IPS-20b (cell line): ENCODE measurements around the gene CCDC112.

ENCODE experiments used
- H3K27ac ChIP-seq: one replicate; pipeline ENCODE4 v1.5.1; 2013; ENCODE audit warnings: low read length
- H3K27me3 ChIP-seq: 2 replicates; pipeline ENCODE4 v1.6.1; 2013; ENCODE audit warnings: mild to moderate bottlenecking, low read length, inconsistent platforms; ENCODE audit not compliant: insufficient read depth
- H3K36me3 ChIP-seq: 2 replicates; pipeline ENCODE4 v1.6.1; 2013; ENCODE audit warnings: low read depth, mild to moderate bottlenecking, inconsistent platforms, low read length, moderate library complexity; ENCODE audit not compliant: insufficient read depth
- H3K4me1 ChIP-seq: 2 replicates; pipeline ENCODE4 v1.6.1; 2013; ENCODE audit warnings: mild to moderate bottlenecking, control low read depth, inconsistent platforms, low read length, moderate library complexity; ENCODE audit not compliant: insufficient read depth
- H3K4me3 ChIP-seq: 2 replicates; pipeline ENCODE4 v1.5.1; 2013; ENCODE audit warnings: mild to moderate bottlenecking, low read length, inconsistent platforms
- H3K9ac ChIP-seq: 2 replicates; pipeline ENCODE4 v1.6.1; 2013; ENCODE audit warnings: low read depth, mild to moderate bottlenecking, inconsistent platforms, low read length, moderate library complexity
- H3K9me3 ChIP-seq: 2 replicates; pipeline ENCODE4 v1.6.1; 2013; ENCODE audit warnings: mild to moderate bottlenecking, low read depth, low read length, inconsistent platforms; ENCODE audit not compliant: insufficient read depth

CCDC112 gene

DNA sequence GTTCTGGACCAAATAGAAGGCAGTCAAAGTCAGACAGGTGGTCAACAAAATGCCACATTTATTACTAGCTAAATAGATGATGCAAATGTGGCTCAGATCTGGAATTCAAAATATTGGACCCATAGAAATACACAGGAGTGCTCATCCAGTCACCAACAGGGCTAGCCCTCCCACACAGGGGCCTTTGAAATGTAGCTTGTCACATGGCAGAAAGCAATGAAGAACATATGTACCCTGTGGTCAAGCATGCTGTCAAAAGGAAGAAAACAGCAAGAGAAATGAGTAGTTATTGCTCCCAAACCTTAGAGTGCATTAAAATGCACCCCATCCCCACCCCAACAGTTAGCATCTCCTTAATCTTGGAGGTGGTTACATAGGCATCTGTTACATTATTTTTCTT, 20.9 kb upstream of the CCDC112 start:
- Histone ChIP-seq H3K27me3 (no peaks in the 10 kb centered on the region), H3K4me3 (no peak overlapping the region), H3K36me3 (no peaks in the 10 kb centered on the region), H3K4me1 (peaks cover 10% of the 10 kb centered on the region; the same call in 1 of the 2 replicates), H3K27ac (no peak overlapping the region), H3K9me3 (no peaks in the 10 kb centered on the region; the same call in 1 of the 2 replicates), H3K9ac (no peak overlapping the region)

DNA sequence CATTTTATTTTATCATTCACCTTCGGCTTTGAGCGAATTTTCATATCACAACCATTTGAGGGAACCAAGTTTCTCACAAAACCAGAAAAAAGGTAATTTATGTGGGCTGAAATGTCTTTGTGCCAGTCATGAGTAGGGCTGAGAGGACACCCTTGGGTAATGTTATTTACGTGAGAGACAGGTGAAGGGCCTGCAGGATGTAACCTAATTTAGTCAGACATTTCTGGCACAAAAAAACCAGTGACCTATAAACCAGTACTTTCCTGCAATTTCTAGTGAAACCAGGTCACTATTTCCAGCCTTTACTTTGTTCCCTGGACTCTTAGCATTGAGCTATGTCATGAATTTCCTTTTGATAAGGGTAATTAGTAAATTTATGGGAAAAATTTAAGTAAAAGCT, 17.2 kb upstream of the CCDC112 start:
- Histone ChIP-seq H3K4me1 (peaks cover 10% of the 10 kb centered on the region; the same call in 1 of the 2 replicates), H3K27me3 (no peaks in the 10 kb centered on the region), H3K27ac (no peak overlapping the region), H3K36me3 (no peaks in the 10 kb centered on the region), H3K4me3 (no peak overlapping the region), H3K9me3 (no peaks in the 10 kb centered on the region), H3K9ac (no peak overlapping the region)

DNA sequence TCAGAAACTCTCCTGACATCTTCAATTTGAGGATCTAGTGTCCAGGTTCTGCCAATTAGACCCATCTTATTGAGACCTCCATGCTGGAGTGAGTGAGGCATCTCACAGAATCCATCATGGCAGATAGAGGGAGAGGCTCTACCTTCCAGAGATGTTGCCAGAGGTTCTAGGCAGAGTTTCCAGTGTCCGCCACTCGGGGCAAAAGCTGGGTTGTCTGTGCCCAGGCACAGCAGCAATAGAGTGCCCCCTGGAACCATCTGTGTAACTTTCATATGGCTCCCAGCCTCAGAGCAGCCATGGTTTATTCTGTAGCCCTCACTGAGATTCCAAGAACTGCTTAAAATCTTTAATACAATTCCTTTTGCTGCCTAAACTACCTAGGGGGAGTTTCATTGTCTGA, 16.6 kb upstream of the CCDC112 start:
- Histone ChIP-seq H3K36me3 (no peaks in the 10 kb centered on the region), H3K4me1 (peaks cover 10% of the 10 kb centered on the region; the same call in 1 of the 2 replicates), H3K9me3 (no peaks in the 10 kb centered on the region), H3K9ac (no peak overlapping the region), H3K27ac (no peak overlapping the region), H3K27me3 (no peaks in the 10 kb centered on the region), H3K4me3 (no peak overlapping the region)

GRCh38 chr5:115309751-115310370, 13.4 kb upstream of the CCDC112 start:
- Histone ChIP-seq H3K36me3 (no peaks in the 10 kb centered on the region), H3K27ac (no peak overlapping the region), H3K9ac (no peak overlapping the region), H3K9me3 (no peaks in the 10 kb centered on the region), H3K4me3 (no peak overlapping the region), H3K4me1 (no peaks in the 10 kb centered on the region), H3K27me3 (no peaks in the 10 kb centered on the region)

GRCh38 chr5:115308815-115309214, 12.4 kb upstream of the CCDC112 start:
- H3K27me3 ChIP-seq = no peaks in the 10 kb centered on the region
- H3K4me3 ChIP-seq = no peak overlapping the region
- H3K9me3 ChIP-seq = no peaks in the 10 kb centered on the region
- no peak overlapping the region for H3K27ac ChIP-seq
- no peaks in the 10 kb centered on the region for H3K4me1 ChIP-seq
- no peaks in the 10 kb centered on the region for H3K36me3 ChIP-seq
- H3K9ac ChIP-seq = no peak overlapping the region

DNA sequence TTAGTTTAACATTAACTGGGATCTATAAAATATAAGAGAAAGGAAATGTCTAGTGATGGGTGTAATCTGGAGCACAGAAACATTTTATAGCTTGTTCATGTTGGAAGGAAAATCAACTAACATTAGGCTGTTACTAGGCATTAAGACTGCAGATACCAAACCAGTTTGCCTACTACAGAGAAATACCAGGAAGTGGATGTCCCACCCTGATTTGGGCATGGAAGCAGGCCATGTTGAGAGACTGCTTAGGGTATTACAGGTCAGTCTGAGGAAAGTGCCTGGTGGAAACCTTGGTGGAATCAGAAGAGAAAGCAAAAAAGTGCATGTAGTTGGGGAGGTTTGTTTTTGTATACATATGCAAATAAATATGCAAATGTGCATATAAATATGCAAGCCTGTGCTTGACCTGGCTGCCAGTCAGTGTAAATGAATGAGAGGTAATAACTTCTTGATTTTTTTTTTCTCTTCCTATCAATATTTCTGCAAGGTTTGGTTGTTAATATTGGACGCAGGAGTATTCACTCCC, 9.6 kb upstream of the CCDC112 start:
- Histone ChIP-seq H3K9ac (no peak overlapping the region), H3K4me1 (no peaks in the 10 kb centered on the region), H3K27ac (no peak overlapping the region), H3K27me3 (no peaks in the 10 kb centered on the region), H3K36me3 (no peaks in the 10 kb centered on the region), H3K4me3 (no peak overlapping the region), H3K9me3 (no peaks in the 10 kb centered on the region)

GRCh38 chr5:115304496-115304895, 8.0 kb upstream of the CCDC112 start:
- Histone ChIP-seq H3K4me3 (no peak overlapping the region), H3K9me3 (no peaks in the 10 kb centered on the region), H3K4me1 (no peaks in the 10 kb centered on the region), H3K27me3 (no peaks in the 10 kb centered on the region), H3K36me3 (no peaks in the 10 kb centered on the region), H3K9ac (no peak overlapping the region), H3K27ac (no peak overlapping the region)

DNA sequence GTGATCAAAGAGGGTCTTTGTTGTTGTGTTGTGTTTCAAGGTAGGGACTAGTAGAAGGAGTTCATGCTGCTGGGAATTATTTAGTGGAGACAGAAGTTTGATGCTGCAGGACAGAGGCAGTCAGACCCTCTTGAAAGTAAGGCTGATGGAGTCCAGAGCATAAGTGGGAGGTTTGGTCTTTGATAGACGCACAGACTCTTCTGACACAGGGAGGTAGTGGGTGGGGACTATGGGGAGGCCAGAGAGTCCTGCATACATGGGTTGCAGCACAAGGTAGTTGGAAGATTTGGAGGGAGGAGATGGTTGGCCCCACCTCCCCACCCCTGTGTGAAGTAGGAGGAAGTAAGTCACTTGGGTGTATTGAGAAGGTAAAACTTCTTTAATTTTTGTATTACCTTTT, 2.4 kb upstream of the CCDC112 start:
- Histone ChIP-seq H3K9me3 (no peaks in the 10 kb centered on the region), H3K27ac (no peak overlapping the region), H3K9ac (no peak overlapping the region), H3K4me3 (no peak overlapping the region), H3K27me3 (no peaks in the 10 kb centered on the region), H3K36me3 (no peaks in the 10 kb centered on the region), H3K4me1 (peaks cover 3% of the 10 kb centered on the region; the same call in 1 of the 2 replicates)

- no peaks in the 10 kb centered on the region for H3K36me3 ChIP-seq
- no peak overlapping the region for H3K27ac ChIP-seq
- peaks cover 3% of the 10 kb centered on the region; the same call in 1 of the 2 replicates for H3K4me1 ChIP-seq
- H3K9ac ChIP-seq = no peak overlapping the region
- peak overlapping the region; percentile 55 for H3K4me3 ChIP-seq
- H3K27me3 ChIP-seq = no peaks in the 10 kb centered on the region
- H3K9me3 ChIP-seq = no peaks in the 10 kb centered on the region
Observed at GRCh38 chr5:115297031-115297430, 577 bp upstream of the CCDC112 start.

- H3K9ac ChIP-seq = peak overlapping the region; percentile 93
Observed at GRCh38 chr5:115295777-115296123, 704 bp downstream of the CCDC112 start.

GRCh38 chr5:115291397-115291796, 5.1 kb downstream of the CCDC112 start:
- Histone ChIP-seq H3K27me3 (no peaks in the 10 kb centered on the region), H3K9me3 (no peaks in the 10 kb centered on the region), H3K4me3 (no peak overlapping the region), H3K36me3 (no peaks in the 10 kb centered on the region), H3K9ac (no peak overlapping the region), H3K4me1 (peaks cover 3% of the 10 kb centered on the region; the same call in 1 of the 2 replicates), H3K27ac (no peak overlapping the region)

More at GRCh38 chr5:115295777-115296123, 704 bp downstream of the CCDC112 start:
- peak overlapping the region; percentile 92 for H3K4me3 ChIP-seq
- H3K36me3 ChIP-seq = no peaks in the 10 kb centered on the region
- no peaks in the 10 kb centered on the region for H3K9me3 ChIP-seq
- H3K27ac ChIP-seq = peak overlapping the region; percentile 61
- H3K27me3 ChIP-seq = no peaks in the 10 kb centered on the region
- peaks cover 3% of the 10 kb centered on the region; the same call in 1 of the 2 replicates for H3K4me1 ChIP-seq

DNA sequence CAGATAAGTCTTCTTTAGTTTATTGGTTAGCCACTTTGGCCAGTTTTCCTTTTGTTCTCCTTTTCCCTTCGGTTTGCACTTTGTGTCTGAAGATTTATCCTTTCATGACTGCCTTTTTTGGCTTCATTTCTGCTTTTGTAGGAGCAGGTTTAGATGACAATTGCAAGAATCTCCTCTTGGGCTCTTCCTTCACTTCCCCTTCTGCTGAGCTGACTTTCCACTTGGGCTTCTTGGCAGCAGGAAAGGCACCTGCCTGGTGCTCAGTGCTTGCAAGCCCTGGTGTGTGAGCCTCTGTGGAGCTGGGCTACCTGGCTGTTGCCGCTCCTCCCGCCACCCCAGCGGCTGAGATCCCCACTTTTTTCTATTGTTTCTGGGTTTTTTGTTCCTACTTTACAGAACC, 7.3 kb downstream of the CCDC112 start:
- no peaks in the 10 kb centered on the region for H3K27me3 ChIP-seq
- no peak overlapping the region for H3K4me3 ChIP-seq
- no peaks in the 10 kb centered on the region for H3K4me1 ChIP-seq
- H3K27ac ChIP-seq = no peak overlapping the region
- no peaks in the 10 kb centered on the region for H3K9me3 ChIP-seq
- no peak overlapping the region for H3K9ac ChIP-seq
- H3K36me3 ChIP-seq = no peaks in the 10 kb centered on the region
